GM12878 (cell line): ENCODE measurements around the gene DIPK1A. TPM values are rescaled to one million over a fixed set of nuclear protein-coding genes. Genes with fewer than 3 reads are reported as not detected.

ENCODE experiments used
- BRCA1 ChIP-seq: IDR thresholded peaks from 2 replicates; pipeline ENCODE4 v1.6.1; 2011; ENCODE audit warnings: low read depth, low read length, improper control_type of control experiment
- CBFB ChIP-seq: IDR thresholded peaks from 2 replicates; pipeline ENCODE4 v1.6.1; 2016; ENCODE audit warnings: antibody characterized with exemption, low read depth
- CREB1 ChIP-seq: IDR thresholded peaks from 2 replicates; pipeline ENCODE4 v1.6.1; 2012; ENCODE audit warnings: low read depth, mild to moderate bottlenecking, inconsistent platforms
- EGR1 ChIP-seq, 2 experiments: IDR thresholded peaks; 1 replicate in 1 of 2; 2 replicates in 1 of 2; pipeline ENCODE4 v1.6.1; 2011 to 2012; ENCODE audit warnings: low read depth in 2 of 2, low read length in 2 of 2, borderline replicate concordance in 1 of 2, mild to moderate bottlenecking in 1 of 2, moderate library complexity in 1 of 2
- EP300 ChIP-seq, 2 experiments: fragments of 150-350 bp in 1 of 2; IDR thresholded peaks; 2 replicates each; pipeline ENCODE4 v1.6.1; 2011 to 2012; ENCODE audit warnings: low read depth in 2 of 2, low read length in 2 of 2, borderline replicate concordance in 1 of 2, improper control_type of control experiment in 1 of 2, inconsistent platforms in 1 of 2; ENCODE audit not compliant: control insufficient read depth in 1 of 2
- FOXM1 ChIP-seq: IDR thresholded peaks from 2 replicates; pipeline ENCODE4 v1.6.1; 2012; ENCODE audit warnings: low read depth, mild to moderate bottlenecking, inconsistent platforms, low read length, moderate library complexity
- IRF4 ChIP-seq: IDR thresholded peaks from 2 replicates; pipeline ENCODE4 v1.6.1; 2011; ENCODE audit warnings: low read depth, low read length
- KDM1A ChIP-seq: fragments of 200-600 bp; sonication (generic); IDR thresholded peaks from 2 replicates; pipeline ENCODE4 v1.6.1; 2016; ENCODE audit warnings: borderline replicate concordance
- NR2C2 ChIP-seq: IDR thresholded peaks from 2 replicates; pipeline ENCODE4 v1.6.1; 2011; ENCODE audit warnings: borderline replicate concordance, low read depth; ENCODE audit not compliant: control insufficient read depth, insufficient read length
- NR2F1 ChIP-seq: fragments of 450-650 bp; conservative IDR thresholded peaks from 2 replicates; pipeline ENCODE4 v1.6.1; 2017; ENCODE audit warnings: mild to moderate bottlenecking
- TCF7 ChIP-seq: IDR thresholded peaks from 2 replicates; pipeline ENCODE4 v1.6.1; 2014; ENCODE audit warnings: antibody characterized with exemption, borderline replicate concordance
- WRNIP1 ChIP-seq: IDR thresholded peaks from 2 replicates; pipeline ENCODE4 v1.6.1; 2011; ENCODE audit warnings: low read depth, low read length, improper control_type of control experiment, borderline replicate concordance
- polyA plus RNA-seq, 11 experiments: library from polyadenylated mRNA; depleted of rRNA in 4 of 11; unstranded in 6 of 11; stranded (reverse) in 5 of 11; fragments of >200 nt; fragmentation: Nextera tagmentation in 4 of 11; fragmentation: Illumina TruSeq in 1 of 11; extraction: Ambion mirVana in 4 of 11; extraction: Trizol in 1 of 11; gene quantifications; 1 replicate in 1 of 11; 2 replicates in 10 of 11; pipeline versions ENCODE4 v1.2.1 to v1.2.3, GENCODE V29; 2011 to 2016; ENCODE audit warnings: inconsistent platforms in 2 of 11, missing spikeins in 2 of 11, low read depth in 1 of 11
- total RNA-seq, 4 experiments: library from RNA; depleted of rRNA in 3 of 4; stranded (reverse); fragments of >200 nt in 3 of 4; fragmentation: Illumina TruSeq in 1 of 4; extraction: Trizol in 1 of 4; gene quantifications; 2 replicates each; pipeline versions ENCODE4 v1.2.1 to v1.2.3, GENCODE V29; 2013 to 2021
- TF ChIP-seq, protein P1 (sequence below): fragments of 450-650 bp; formaldehyde crosslinking; IDR thresholded peaks from 2 replicates; pipeline ENCODE4 v1.5.0; 2022; ENCODE audit warnings: mild to moderate bottlenecking, missing genetic modification characterization
- TF ChIP-seq, protein P2 (sequence below): fragments of 450-650 bp; IDR thresholded peaks from 2 replicates; pipeline ENCODE4 v1.6.1; 2017; ENCODE audit warnings: mild to moderate bottlenecking, moderate library complexity
- TF ChIP-seq, protein P3 (sequence below): IDR thresholded peaks from 2 replicates; pipeline ENCODE4 v1.6.1; 2012; ENCODE audit warnings: improper control_type of control experiment, low read depth, low read length; ENCODE audit not compliant: insufficient replicate concordance
- TF ChIP-seq, protein P4 (sequence below): IDR thresholded peaks from 2 replicates; pipeline ENCODE4 v1.6.1; 2011; ENCODE audit warnings: low read depth, mild to moderate bottlenecking, low read length, moderate library complexity, borderline replicate concordance; ENCODE audit errors: extremely low read depth

Gene DIPK1A
- total and polyA plus RNA-seq, 10 of the 15 experiments (the other 5 are each of a cell fraction or from before 2014, with no cell fraction given) = 4.9 to 15.0 (median 9.7) TPM

DNA sequence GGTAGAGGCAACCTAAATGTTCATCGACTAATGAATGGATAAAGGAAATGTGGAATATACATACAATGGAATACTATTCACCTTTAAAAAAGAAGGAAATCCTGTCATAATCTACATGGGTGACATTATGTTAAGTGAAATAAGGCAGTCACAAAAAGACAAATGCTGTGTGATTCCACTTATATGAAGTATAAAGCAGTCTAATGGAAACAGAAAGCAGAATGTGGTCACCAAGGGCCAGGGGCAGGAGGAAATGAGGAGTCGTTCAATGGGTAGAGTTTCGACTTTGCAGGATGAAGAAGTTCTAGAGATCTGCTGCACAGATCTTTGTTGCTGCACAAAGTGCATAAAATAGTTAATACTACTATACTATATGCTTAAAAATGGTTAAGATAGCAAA is 7.8 kb downstream of the DIPK1A start (continued):
- TF ChIP-seq BRCA1 = no peak
- TF ChIP-seq NR2F1 = peak; percentile 56
- TF ChIP-seq, protein P1, sequence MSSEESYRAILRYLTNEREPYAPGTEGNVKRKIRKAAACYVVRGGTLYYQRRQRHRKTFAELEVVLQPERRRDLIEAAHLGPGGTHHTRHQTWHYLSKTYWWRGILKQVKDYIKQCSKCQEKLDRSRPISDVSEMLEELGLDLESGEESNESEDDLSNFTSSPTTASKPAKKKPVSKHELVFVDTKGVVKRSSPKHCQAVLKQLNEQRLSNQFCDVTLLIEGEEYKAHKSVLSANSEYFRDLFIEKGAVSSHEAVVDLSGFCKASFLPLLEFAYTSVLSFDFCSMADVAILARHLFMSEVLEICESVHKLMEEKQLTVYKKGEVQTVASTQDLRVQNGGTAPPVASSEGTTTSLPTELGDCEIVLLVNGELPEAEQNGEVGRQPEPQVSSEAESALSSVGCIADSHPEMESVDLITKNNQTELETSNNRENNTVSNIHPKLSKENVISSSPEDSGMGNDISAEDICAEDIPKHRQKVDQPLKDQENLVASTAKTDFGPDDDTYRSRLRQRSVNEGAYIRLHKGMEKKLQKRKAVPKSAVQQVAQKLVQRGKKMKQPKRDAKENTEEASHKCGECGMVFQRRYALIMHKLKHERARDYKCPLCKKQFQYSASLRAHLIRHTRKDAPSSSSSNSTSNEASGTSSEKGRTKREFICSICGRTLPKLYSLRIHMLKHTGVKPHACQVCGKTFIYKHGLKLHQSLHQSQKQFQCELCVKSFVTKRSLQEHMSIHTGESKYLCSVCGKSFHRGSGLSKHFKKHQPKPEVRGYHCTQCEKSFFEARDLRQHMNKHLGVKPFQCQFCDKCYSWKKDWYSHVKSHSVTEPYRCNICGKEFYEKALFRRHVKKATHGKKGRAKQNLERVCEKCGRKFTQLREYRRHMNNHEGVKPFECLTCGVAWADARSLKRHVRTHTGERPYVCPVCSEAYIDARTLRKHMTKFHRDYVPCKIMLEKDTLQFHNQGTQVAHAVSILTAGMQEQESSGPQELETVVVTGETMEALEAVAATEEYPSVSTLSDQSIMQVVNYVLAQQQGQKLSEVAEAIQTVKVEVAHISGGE = no peak
- TF ChIP-seq KDM1A = no peak
- TF ChIP-seq FOXM1 = no peak
- no peak for TF ChIP-seq NR2C2
- TF ChIP-seq, protein P2, sequence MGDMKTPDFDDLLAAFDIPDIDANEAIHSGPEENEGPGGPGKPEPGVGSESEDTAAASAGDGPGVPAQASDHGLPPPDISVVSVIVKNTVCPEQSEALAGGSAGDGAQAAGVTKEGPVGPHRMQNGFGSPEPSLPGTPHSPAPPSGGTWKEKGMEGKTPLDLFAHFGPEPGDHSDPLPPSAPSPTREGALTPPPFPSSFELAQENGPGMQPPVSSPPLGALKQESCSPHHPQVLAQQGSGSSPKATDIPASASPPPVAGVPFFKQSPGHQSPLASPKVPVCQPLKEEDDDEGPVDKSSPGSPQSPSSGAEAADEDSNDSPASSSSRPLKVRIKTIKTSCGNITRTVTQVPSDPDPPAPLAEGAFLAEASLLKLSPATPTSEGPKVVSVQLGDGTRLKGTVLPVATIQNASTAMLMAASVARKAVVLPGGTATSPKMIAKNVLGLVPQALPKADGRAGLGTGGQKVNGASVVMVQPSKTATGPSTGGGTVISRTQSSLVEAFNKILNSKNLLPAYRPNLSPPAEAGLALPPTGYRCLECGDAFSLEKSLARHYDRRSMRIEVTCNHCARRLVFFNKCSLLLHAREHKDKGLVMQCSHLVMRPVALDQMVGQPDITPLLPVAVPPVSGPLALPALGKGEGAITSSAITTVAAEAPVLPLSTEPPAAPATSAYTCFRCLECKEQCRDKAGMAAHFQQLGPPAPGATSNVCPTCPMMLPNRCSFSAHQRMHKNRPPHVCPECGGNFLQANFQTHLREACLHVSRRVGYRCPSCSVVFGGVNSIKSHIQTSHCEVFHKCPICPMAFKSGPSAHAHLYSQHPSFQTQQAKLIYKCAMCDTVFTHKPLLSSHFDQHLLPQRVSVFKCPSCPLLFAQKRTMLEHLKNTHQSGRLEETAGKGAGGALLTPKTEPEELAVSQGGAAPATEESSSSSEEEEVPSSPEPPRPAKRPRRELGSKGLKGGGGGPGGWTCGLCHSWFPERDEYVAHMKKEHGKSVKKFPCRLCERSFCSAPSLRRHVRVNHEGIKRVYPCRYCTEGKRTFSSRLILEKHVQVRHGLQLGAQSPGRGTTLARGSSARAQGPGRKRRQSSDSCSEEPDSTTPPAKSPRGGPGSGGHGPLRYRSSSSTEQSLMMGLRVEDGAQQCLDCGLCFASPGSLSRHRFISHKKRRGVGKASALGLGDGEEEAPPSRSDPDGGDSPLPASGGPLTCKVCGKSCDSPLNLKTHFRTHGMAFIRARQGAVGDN = no peak
- TF ChIP-seq, protein P3, sequence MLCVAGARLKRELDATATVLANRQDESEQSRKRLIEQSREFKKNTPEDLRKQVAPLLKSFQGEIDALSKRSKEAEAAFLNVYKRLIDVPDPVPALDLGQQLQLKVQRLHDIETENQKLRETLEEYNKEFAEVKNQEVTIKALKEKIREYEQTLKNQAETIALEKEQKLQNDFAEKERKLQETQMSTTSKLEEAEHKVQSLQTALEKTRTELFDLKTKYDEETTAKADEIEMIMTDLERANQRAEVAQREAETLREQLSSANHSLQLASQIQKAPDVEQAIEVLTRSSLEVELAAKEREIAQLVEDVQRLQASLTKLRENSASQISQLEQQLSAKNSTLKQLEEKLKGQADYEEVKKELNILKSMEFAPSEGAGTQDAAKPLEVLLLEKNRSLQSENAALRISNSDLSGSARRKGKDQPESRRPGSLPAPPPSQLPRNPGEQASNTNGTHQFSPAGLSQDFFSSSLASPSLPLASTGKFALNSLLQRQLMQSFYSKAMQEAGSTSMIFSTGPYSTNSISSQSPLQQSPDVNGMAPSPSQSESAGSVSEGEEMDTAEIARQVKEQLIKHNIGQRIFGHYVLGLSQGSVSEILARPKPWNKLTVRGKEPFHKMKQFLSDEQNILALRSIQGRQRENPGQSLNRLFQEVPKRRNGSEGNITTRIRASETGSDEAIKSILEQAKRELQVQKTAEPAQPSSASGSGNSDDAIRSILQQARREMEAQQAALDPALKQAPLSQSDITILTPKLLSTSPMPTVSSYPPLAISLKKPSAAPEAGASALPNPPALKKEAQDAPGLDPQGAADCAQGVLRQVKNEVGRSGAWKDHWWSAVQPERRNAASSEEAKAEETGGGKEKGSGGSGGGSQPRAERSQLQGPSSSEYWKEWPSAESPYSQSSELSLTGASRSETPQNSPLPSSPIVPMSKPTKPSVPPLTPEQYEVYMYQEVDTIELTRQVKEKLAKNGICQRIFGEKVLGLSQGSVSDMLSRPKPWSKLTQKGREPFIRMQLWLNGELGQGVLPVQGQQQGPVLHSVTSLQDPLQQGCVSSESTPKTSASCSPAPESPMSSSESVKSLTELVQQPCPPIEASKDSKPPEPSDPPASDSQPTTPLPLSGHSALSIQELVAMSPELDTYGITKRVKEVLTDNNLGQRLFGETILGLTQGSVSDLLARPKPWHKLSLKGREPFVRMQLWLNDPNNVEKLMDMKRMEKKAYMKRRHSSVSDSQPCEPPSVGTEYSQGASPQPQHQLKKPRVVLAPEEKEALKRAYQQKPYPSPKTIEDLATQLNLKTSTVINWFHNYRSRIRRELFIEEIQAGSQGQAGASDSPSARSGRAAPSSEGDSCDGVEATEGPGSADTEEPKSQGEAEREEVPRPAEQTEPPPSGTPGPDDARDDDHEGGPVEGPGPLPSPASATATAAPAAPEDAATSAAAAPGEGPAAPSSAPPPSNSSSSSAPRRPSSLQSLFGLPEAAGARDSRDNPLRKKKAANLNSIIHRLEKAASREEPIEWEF = no peak
- no peak for TF ChIP-seq EGR1 (IDR thresholded peaks at IDR 0.05; ENCODE audit: borderline replicate concordance in 1 of 2, low read depth in 2 of 2, low read length in 2 of 2)
- 0 out of 2 replicates have a peak, but pooled peaks have one; percentile 59 for TF ChIP-seq CBFB
- no peak for TF ChIP-seq TCF7
- TF ChIP-seq, protein P4, sequence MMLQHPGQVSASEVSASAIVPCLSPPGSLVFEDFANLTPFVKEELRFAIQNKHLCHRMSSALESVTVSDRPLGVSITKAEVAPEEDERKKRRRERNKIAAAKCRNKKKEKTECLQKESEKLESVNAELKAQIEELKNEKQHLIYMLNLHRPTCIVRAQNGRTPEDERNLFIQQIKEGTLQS = no peak
- no peak for TF ChIP-seq WRNIP1
- no peak for TF ChIP-seq EP300 (IDR thresholded peaks at IDR 0.05; ENCODE audit: borderline replicate concordance in 1 of 2, control insufficient read depth in 1 of 2, low read depth in 2 of 2, low read length in 2 of 2)
- TF ChIP-seq CREB1 = 0 out of 2 replicates have a peak, but pooled peaks have one; percentile 11
- TF ChIP-seq IRF4 = 0 out of 2 replicates have a peak, but pooled peaks have one; percentile 28
